Measurements from ENCODE around the gene ETDB.

DNA sequence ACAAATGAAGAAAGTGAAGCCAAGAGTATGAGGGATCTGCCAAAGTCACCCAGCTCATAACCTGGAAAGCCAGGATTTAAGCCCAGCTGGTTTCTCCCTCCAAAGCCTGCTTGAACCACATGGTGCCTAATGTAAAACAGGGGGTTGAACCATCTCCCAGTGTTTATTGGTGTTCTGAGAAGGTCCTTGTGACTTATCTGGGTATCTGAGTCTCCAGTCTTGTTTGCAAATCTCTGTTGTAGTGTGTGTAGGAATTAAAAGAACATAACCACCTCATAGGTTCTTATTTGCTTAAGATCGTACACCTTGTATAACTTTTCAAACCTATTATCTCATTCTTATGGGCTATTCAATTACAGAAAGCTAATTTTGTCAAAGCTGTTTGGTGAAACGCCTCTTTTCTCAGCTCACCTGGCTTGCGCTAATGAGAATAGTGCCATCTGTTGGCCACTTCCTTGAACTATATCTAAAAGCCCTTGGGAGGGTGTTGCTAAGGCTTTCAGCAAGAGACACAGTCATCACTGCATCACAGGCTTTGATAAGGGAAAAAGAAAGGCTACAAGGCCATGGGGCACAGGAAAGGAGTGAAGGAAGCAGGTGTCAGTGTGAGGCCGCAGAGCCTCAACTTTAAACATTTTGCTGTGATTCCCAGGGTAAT lies 34.0 kb downstream of the ETDB start:
- TF ChIP-seq SP1 (IDR thresholded peaks at IDR 0.05) (no peak), SUZ12 (IDR thresholded peaks at IDR 0.05) (no peak), ARNT (IDR thresholded peaks at IDR 0.05) (no peak), FOXA1 (IDR thresholded peaks at IDR 0.05) (no peak), ZNF384 (IDR thresholded peaks at IDR 0.05) (no peak), FOXM1 (IDR thresholded peaks at IDR 0.05; ENCODE audit: borderline replicate concordance) (no peak), ELF4 (IDR thresholded peaks at IDR 0.05) (peak; percentile 47), HDGF (IDR thresholded peaks at IDR 0.05; ENCODE audit: borderline replicate concordance) (no peak), NFRKB (IDR thresholded peaks at IDR 0.05) (no peak), L3MBTL2 (conservative IDR thresholded peaks at IDR 0.05) (no peak), FOXK2 (IDR thresholded peaks at IDR 0.05) (no peak), TARDBP (IDR thresholded peaks at IDR 0.05) (no peak), CTBP1 (IDR thresholded peaks at IDR 0.05; ENCODE audit: borderline replicate concordance) (no peak)
- TF ChIP-seq, protein P1, sequence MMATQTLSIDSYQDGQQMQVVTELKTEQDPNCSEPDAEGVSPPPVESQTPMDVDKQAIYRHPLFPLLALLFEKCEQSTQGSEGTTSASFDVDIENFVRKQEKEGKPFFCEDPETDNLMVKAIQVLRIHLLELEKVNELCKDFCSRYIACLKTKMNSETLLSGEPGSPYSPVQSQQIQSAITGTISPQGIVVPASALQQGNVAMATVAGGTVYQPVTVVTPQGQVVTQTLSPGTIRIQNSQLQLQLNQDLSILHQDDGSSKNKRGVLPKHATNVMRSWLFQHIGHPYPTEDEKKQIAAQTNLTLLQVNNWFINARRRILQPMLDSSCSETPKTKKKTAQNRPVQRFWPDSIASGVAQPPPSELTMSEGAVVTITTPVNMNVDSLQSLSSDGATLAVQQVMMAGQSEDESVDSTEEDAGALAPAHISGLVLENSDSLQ (IDR thresholded peaks at IDR 0.05): no peak
